GM18951 (cell line): ENCODE measurements around the gene CD5L.
A peak's percentile ranks its signal among the peaks of the same experiment; 100 is the strongest.

ENCODE experiments used
- POLR2A ChIP-seq: IDR thresholded peaks from 4 replicates; pipeline ENCODE4 v1.6.1; 2011; ENCODE audit warnings: mild to moderate bottlenecking; ENCODE audit not compliant: insufficient read length, insufficient read depth; ENCODE audit errors: extremely low read depth
- in situ Hi-C: fragments of 300-500 bp; cut with MboI; formaldehyde crosslinking; loops from one replicate; pipeline ENCODE4 v1.12.0; 2022; ENCODE audit warnings: low sequenced_read_pairs, mixed read lengths, inconsistent platforms; ENCODE audit not compliant: unreplicated experiment

The CD5L gene

GRCh38 chr1:157834430-157834829, 7.2 kb downstream of the CD5L start:
- in situ Hi-C loops, result no loop called here
- TF ChIP-seq POLR2A, result no peak

DNA sequence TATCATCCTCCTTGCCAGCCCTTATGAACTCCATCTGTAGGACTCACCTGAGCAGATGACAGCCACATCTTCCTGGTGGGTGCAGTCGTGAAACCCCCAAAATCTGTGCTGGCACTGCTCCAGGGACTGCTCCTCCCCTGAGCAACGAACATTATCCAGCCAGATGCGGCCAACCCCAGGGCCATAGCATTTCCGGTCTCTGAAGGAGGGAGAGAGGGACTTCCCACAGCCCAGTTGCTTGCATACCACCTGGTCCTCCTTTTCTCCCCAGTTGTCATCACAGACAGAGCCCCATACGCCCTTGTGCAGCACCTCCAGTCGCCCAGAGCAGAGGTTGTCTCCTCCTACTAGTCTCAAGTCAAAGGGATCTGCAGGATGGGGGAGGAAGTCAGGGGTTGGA, 8.5 kb downstream of the CD5L start:
- no peak for TF ChIP-seq POLR2A
- in situ Hi-C loops, result no loop called here

GRCh38 chr1:157831968-157832626, 9.5 kb downstream of the CD5L start:
- in situ Hi-C loops, result no loop called here
- no peak for TF ChIP-seq POLR2A

DNA sequence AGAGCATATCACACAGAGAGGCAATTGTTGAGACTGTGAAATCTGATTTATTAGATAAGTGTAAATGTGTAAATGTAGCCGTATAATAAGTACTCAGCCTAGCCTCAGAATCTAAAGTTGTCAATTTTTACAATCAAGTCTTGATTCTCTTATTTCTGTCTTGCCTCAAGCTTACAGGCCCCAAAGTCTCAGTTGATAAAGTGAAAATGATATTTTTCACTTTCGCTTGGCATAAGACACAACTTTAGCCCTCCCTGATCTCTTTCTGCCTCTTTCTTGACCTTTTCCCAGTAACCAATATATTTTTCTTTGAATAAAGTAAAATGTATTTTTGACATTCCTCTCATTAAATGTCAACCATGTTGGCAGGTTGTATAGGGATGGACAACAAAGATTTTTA, 10.7 kb downstream of the CD5L start:
- no peak for TF ChIP-seq POLR2A
- in situ Hi-C loops, result no loop called here

DNA sequence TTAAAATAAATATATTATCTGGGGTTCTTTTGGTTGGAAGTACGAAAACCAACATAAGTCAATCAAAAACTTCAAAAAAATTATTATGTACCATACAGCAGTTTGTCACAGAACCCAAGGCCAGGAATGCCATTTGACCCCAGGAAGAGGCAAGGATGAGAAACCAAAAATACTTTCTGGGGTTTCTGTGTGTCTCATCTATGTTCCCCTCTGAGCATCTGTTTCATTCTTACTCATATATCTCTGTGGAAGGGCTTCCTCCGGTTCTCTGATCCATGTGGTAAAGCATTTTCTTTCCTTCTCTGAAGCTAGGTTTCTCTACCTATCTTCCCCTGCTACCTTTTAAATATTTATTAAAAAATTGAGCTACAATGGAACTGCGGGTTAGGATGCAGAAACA, 11.9 kb downstream of the CD5L start:
- in situ Hi-C loops, result no loop called here
- TF ChIP-seq POLR2A, result no peak

- no peak for TF ChIP-seq POLR2A
- in situ Hi-C loops, result no loop called here
Measured at GRCh38 chr1:157829210-157829609, 12.4 kb downstream of the CD5L start.

GRCh38 chr1:157820299-157820698, 21.3 kb downstream of the CD5L start:
- TF ChIP-seq POLR2A, result no peak
- in situ Hi-C loops, result no loop called here

DNA sequence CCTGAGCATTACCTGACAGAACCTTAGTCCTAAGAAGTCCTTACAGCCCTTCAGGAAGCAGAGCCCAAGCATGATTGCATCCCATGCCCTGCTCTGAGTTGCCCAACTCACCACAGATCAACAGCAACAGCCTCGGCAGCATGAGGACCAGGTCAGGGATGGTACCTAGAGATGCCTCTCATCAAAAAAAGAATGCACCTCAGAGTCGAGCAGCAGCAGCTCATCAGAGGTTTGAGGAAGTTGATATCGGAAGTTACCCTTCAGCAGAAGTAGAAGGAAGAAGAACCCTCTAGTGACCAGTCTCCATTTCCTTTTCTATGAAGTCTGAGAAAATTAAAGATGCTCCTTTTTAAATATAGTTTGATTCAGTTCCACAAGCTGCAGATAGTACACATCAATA, 21.7 kb downstream of the CD5L start, which contains the start of gene FCRL1:
TSS of gene FCRL1 (minus strand) at position 225 of the 400 bp plus-strand sequence. CDS start at position 142, 83 bp downstream.
- no peak for TF ChIP-seq POLR2A
- in situ Hi-C loops, result no loop called here

GRCh38 chr1:157819215-157819614, 22.4 kb downstream of the CD5L start:
- in situ Hi-C loops, result no loop called here
- no peak for TF ChIP-seq POLR2A

GRCh38 chr1:157813269-157813668, 28.3 kb downstream of the CD5L start:
- in situ Hi-C loops, result no loop called here
- TF ChIP-seq POLR2A, result no peak

GRCh38 chr1:157806431-157807149, 35.0 kb downstream of the CD5L start:
- in situ Hi-C loops, result no loop called here
- peak; percentile 17 for TF ChIP-seq POLR2A

DNA sequence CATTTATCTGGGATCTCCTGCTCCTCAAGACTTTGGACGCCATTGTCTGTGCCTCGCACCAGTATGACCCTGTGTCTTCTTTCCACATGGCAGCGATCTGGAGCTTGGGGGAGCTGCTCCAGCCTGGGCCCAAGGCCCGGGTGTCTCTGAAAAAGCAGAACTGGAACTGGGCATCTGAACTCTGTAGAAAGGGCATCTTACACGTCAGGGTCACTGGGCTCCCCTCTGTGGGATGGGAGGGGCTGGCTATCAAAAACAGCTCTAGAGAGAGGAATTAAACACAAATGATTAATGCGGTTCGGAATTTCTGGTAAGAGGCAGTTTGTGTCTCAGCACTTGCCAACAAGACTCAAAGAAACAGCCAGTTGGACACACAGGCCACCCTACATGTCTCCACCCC, 37.8 kb downstream of the CD5L start:
- no peak for TF ChIP-seq POLR2A
- in situ Hi-C loops, result no loop called here

GRCh38 chr1:157799996-157800395, 41.6 kb downstream of the CD5L start:
- TF ChIP-seq POLR2A, result no peak
- in situ Hi-C loops, result no loop called here

- in situ Hi-C loops, result no loop called here
- TF ChIP-seq POLR2A, result no peak
Measured at GRCh38 chr1:157798211-157798610, 43.4 kb downstream of the CD5L start.
